GM19351 (cell line): ENCODE data around the gene SDK1.

Source experiments
- ATAC-seq: cut with Tn5 transposase; IDR thresholded peaks from one replicate; pipeline ENCODE4 v1.9.1; 2021; ENCODE audit warnings: mild to moderate bottlenecking, moderate library complexity; ENCODE audit not compliant: unreplicated experiment

Gene SDK1

GRCh38 chr7:4026941-4027486 lies 726.0 kb downstream of the SDK1 start:
- ATAC-seq: no peak

DNA sequence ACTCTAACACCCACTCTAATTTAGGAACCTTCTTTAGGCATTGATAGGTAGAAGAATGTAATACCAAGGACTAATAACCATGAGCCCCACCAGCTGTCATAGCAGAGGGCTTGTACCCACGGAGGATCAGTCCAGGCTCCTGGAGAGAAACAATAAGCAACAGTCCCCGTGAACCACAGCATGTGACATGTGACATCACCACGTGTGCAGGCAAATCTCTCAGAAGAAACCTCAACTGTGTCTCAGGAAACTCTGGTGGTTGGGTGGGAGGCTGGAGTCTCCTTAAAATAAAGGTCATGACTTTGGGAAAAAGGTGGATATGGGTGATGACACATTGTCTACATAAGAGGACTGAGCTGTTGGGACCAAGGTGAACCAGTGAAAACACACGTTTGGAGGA lies 727.2 kb downstream of the SDK1 start:
- no peak for ATAC-seq

DNA sequence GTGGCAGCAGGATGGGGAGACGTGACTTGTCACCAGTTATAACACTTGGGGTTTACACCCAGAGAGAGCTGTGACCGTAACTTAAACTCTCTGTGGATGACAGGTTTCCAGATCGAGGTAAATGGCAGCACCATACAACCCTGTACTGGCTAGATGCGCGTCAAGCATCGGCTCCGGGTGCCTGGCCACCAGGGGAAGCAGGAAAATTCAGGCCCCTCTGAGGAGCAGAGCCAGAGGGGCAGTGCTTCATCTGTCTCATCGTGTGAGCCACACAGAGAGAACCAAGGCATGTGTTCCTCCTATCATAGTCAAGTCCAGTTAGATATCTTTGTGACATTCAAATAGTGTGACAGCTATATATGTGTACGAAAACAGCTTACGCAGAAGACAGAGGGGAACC lies 728.9 kb downstream of the SDK1 start:
- ATAC-seq: no peak

DNA sequence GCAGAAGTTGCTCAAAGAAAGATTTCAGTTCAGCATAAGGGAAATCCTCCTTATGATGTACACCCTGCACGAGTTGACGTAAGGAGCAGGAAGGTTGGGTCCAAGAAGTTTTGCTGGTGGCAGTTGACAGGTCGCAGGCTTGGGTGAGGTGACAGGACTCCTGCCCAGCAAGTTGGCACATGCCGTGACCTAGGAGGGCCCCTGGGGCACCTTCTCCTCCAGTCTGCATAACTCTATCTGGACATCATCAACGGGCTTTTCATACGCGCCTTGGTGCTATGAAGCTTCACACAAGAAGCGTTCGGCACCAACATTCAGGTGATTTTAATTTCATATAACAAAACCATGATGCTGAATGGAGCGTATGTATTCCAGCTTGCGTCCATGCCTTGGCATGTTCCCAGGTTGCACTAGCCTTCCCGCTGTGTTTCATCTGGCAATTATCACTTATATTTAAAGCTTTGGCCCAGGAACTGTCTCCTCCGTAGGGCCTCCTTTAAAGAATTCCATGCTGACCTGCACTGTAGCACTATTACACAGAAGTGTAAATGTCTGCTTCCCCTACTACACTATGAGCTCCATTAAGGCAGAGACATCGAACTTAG lies 729.4 kb downstream of the SDK1 start:
- no peak for ATAC-seq

- no peak for ATAC-seq
Measured at GRCh38 chr7:4033996-4034395, 732.9 kb downstream of the SDK1 start.

DNA sequence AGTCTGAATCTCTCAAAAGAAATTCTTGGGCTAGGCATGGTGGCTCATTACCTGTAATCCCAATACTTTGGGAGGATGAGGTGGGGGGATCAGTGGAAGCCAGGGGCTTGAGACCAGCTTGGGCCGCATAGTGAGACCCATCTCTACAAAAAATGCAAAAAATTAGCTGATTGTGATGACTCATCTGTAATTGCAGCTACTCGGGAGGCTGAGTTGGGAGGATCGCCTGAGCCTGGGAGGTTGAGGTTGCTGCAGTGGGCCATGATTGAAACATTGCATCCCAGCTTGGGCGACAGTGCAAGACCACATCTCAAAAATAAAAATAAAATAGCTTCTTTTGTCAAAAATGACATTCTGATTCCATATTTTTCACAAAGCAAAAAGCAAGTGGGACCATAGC lies 736.3 kb downstream of the SDK1 start:
- ATAC-seq: no peak

GRCh38 chr7:4037877-4038276 lies 736.8 kb downstream of the SDK1 start:
- no peak for ATAC-seq

DNA sequence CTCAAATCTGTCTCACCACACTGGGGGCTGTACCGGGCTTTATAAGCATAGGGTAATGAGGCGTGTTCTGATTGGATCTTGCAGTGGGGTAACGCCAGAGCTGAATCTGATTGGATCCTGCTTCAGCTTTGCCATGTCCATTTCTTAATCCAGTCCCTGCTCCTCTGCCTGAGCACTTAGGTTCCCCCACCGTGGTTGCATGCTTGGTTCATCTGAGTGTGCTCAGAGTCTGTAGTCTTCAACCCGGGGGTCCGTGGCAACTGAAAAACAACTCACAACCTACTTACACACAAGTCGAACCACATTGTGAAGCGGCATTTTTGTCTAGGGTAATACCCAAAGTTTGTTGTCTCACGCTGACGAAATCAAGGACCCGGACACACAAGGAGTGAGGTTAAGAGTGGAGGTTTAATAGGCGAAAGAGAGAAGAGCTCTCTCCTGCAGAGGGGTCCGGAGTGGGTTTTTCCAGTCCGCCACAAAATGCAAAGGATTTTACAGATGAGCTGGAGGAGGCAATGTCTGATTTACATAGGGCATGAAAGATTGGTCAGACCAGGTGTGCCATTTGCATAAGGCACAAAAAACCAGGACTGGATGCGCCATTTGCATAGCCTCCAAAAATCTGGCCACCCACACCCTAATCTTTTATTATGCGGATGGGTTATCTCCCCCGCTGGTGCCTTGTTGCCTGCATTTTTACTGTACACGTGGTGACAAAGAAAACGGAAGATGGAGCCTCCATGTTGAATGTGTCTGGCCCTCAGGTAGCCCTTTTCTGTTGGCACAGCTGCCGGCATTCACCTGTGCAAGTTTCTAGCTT lies 739.3 kb downstream of the SDK1 start:
- no peak for ATAC-seq

- ATAC-seq: no peak
Measured at GRCh38 chr7:4042402-4043045, 741.5 kb downstream of the SDK1 start.

- no peak for ATAC-seq
Measured at GRCh38 chr7:4043988-4044387, 742.9 kb downstream of the SDK1 start.

- ATAC-seq: no peak
Measured at GRCh38 chr7:4045450-4045849, 744.4 kb downstream of the SDK1 start.

DNA sequence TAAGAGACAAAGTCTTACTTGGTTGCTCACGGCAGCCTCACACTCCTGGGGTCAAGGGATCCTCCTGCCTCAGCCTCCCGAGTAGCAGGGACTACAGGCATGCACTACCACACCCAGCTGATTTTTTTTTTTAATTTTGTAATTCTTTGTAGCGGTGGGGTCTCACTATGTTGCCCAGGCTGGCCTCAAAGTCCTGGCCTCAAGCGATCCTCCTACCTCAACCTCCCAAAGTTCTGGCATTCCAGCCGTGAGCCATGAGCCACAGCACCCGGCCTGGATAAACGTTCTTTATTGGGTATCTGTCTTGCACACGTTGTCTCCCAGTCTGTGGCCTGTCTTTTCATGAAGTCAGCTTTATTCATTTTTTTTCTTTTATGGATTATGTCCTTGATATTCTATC lies 744.9 kb downstream of the SDK1 start:
- no peak for ATAC-seq

DNA sequence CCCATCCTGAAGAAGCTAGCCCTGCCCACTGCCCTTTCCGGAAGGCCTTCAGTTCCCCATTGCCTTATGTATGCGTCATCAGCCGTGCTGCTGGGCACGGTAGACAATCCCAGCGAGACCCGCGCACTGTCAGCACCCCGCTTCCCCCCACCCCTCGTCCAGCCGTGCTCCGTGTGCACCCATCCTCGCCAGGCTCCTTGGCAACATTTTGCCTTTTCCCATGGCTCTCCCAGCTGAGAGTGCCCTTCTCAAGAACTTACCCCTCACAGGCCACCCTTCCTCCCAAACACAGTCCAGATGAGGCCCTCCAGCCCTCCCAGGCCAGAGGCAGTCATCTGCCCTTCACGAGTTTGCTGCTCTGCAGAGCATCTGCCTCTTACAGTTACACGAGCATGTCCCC lies 747.3 kb downstream of the SDK1 start:
- ATAC-seq: no peak

GRCh38 chr7:4049202-4049601 lies 748.1 kb downstream of the SDK1 start:
- no peak for ATAC-seq

GRCh38 chr7:4050126-4050660 lies 749.1 kb downstream of the SDK1 start:
- no peak for ATAC-seq

DNA sequence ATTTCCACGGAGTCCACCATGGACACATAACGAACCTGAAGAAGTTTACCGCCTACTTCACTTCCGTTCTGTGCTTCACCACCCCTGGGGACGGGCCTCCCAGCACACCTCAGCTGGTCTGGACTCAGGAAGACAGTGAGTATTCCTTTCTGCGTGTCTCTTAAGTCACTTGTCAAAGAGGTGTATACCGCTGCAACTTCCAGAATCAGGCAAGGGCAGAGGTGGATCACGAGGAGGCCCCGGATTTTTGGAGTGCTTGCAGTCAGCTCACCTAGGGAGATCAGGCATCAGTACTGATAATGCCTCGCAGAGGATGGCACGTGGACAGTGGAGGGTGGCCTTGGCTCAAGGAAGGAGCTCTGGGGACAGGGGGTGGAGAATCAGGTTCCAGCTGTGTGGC lies 750.6 kb downstream of the SDK1 start:
- no peak for ATAC-seq

GRCh38 chr7:4052130-4052529 lies 751.1 kb downstream of the SDK1 start:
- ATAC-seq: no peak

- ATAC-seq: no peak
Measured at GRCh38 chr7:4054158-4054557, 753.1 kb downstream of the SDK1 start.

DNA sequence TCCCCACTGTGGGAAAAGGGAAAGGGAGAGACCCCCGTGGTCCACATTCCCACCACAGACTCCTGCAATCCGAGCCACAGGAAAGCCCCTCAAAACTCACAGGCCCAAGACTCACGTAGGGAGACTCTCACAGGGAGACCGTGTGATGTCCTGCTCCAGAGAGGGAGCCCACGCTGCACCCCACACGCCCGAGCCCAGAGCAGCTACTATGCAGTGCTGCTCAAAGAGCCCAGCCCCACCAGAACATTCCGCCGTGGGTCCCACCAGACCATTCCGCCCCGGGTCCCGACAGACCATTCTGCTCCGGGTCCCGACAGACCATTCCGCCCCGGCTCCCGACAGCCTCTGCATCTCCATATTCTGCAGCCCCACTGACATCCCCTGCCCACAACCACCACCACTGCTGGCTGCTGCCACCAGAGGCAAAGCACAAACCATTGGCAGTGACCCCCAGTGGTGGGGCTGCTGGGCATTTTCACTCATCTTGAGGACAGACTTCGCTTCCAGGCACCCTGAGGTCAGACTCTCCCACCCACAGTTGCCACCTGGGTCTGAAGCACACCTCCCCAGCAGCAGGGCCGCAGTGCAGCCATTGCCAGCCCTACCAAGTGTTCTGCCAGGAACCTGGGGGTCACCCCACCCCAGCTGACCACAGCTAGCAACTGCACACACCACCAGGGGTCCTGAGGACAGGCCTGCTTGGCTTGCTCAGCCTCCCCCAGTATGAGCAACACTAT lies 755.7 kb downstream of the SDK1 start:
- ATAC-seq: no peak

- no peak for ATAC-seq
Measured at GRCh38 chr7:4057289-4057616, 756.2 kb downstream of the SDK1 start.

- ATAC-seq: no peak
Measured at GRCh38 chr7:4058158-4058557, 757.1 kb downstream of the SDK1 start.
